ENCODE measurements around the gene INSR.

- no peak for TF ChIP-seq CTCF (IDR thresholded peaks at IDR 0.05)
- no peak for TF ChIP-seq NFIC (IDR thresholded peaks at IDR 0.05; ENCODE audit: borderline replicate concordance)
- TF ChIP-seq RCOR1 (IDR thresholded peaks at IDR 0.05; ENCODE audit: low read length) = no peak
- TF ChIP-seq RAD21 (IDR thresholded peaks at IDR 0.05; ENCODE audit: low read length) = no peak
- TF ChIP-seq RFX5 (IDR thresholded peaks at IDR 0.05; ENCODE audit: low read length) = no peak
- TF ChIP-seq TAF1 (IDR thresholded peaks at IDR 0.05; ENCODE audit: borderline replicate concordance, low read depth, low read length) = no peak
- no peak for TF ChIP-seq GATA2 (CRISPR knock-in tag; IDR thresholded peaks at IDR 0.05)
Observed at GRCh38 chr19:7188698-7189629, 105.2 kb downstream of the INSR start.
